Measurements from ENCODE around the gene UNC13A.

DNA sequence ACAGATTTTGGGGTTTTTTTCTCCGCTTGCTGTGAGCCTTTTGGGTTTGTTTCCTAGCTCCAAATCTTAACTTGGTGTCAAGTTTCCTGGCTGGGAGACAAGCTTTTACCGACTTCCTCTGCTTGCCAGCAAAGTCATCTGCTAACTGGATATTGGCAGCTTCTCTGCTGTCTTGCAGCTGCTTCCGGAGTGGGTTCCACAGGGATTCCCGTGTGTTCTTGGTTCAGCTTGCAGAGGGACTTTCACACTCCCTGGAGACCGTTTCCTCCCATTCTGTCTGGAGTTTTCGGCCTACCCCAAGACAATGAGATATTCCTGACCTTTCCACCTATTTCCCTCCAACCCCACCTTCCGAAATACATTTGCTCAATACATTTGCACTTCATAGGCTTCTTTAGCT is 134.9 kb downstream of the UNC13A start:
- TF ChIP-seq, protein P1, sequence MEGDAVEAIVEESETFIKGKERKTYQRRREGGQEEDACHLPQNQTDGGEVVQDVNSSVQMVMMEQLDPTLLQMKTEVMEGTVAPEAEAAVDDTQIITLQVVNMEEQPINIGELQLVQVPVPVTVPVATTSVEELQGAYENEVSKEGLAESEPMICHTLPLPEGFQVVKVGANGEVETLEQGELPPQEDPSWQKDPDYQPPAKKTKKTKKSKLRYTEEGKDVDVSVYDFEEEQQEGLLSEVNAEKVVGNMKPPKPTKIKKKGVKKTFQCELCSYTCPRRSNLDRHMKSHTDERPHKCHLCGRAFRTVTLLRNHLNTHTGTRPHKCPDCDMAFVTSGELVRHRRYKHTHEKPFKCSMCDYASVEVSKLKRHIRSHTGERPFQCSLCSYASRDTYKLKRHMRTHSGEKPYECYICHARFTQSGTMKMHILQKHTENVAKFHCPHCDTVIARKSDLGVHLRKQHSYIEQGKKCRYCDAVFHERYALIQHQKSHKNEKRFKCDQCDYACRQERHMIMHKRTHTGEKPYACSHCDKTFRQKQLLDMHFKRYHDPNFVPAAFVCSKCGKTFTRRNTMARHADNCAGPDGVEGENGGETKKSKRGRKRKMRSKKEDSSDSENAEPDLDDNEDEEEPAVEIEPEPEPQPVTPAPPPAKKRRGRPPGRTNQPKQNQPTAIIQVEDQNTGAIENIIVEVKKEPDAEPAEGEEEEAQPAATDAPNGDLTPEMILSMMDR (IDR thresholded peaks at IDR 0.05), result no peak
- TF ChIP-seq EZH2phosphoT487 (IDR thresholded peaks at IDR 0.05) (no peak), EZH2 (IDR thresholded peaks at IDR 0.05) (no peak)
